HEK293 (cell line): ENCODE results near the gene ADPRHL1.

ENCODE experiments used
- IKZF3 ChIP-seq: fragments of 450-650 bp; IDR thresholded peaks from 2 replicates; pipeline ENCODE4 v1.5.0; 2018; ENCODE audit warnings: missing biosample characterization, mild to moderate bottlenecking, missing genetic modification characterization, moderate library complexity
- KLF16 ChIP-seq: fragments of 450-650 bp; formaldehyde crosslinking; IDR thresholded peaks from 2 replicates; pipeline ENCODE4 v1.5.1; 2017; ENCODE audit warnings: missing biosample characterization, missing genetic modification characterization
- KLF8 ChIP-seq: fragments of 450-650 bp; formaldehyde crosslinking; IDR thresholded peaks from 2 replicates; pipeline ENCODE4 v1.5.1; 2016; ENCODE audit warnings: missing biosample characterization, missing genetic modification characterization
- TCF7L2 ChIP-seq: IDR thresholded peaks from 2 replicates; pipeline ENCODE4 v1.6.1; 2011; ENCODE audit warnings: low read depth, mild to moderate bottlenecking, inconsistent platforms, low read length, moderate library complexity, borderline replicate concordance
- ZBTB17 ChIP-seq: fragments of 450-650 bp; formaldehyde crosslinking; IDR thresholded peaks from 2 replicates; pipeline ENCODE4 v1.5.1; 2016; ENCODE audit warnings: missing biosample characterization, missing genetic modification characterization
- ZBTB8A ChIP-seq: fragments of 450-650 bp; formaldehyde crosslinking; IDR thresholded peaks from 2 replicates; pipeline ENCODE4 v1.5.1; 2016; ENCODE audit warnings: missing biosample characterization, missing genetic modification characterization
- ZFP37 ChIP-seq: fragments of 450-650 bp; formaldehyde crosslinking; IDR thresholded peaks from 2 replicates; pipeline ENCODE4 v1.5.1; 2016; ENCODE audit warnings: missing biosample characterization, missing genetic modification characterization
- ZNF112 ChIP-seq: fragments of 450-650 bp; formaldehyde crosslinking; IDR thresholded peaks from 2 replicates; pipeline ENCODE4 v1.5.0; 2017; ENCODE audit warnings: missing biosample characterization, missing genetic modification characterization
- ZNF138 ChIP-seq: fragments of 450-650 bp; formaldehyde crosslinking; IDR thresholded peaks from 2 replicates; pipeline ENCODE4 v1.5.1; 2016; ENCODE audit warnings: missing biosample characterization, missing genetic modification characterization, borderline replicate concordance
- ZNF169 ChIP-seq: fragments of 450-650 bp; formaldehyde crosslinking; IDR thresholded peaks from 2 replicates; pipeline ENCODE4 v1.5.1; 2016; ENCODE audit warnings: missing biosample characterization, missing genetic modification characterization
- ZNF202 ChIP-seq: fragments of 450-650 bp; formaldehyde crosslinking; IDR thresholded peaks from 2 replicates; pipeline ENCODE4 v1.5.1; 2016; ENCODE audit warnings: missing biosample characterization, missing genetic modification characterization, borderline replicate concordance
- ZNF214 ChIP-seq: fragments of 450-650 bp; formaldehyde crosslinking; IDR thresholded peaks from 2 replicates; pipeline ENCODE4 v1.5.1; 2017; ENCODE audit warnings: missing biosample characterization, mild to moderate bottlenecking, missing genetic modification characterization, borderline replicate concordance
- ZNF23 ChIP-seq: fragments of 450-650 bp; formaldehyde crosslinking; IDR thresholded peaks from 2 replicates; pipeline ENCODE4 v1.5.1; 2016; ENCODE audit warnings: missing biosample characterization, missing genetic modification characterization, borderline replicate concordance
- ZNF350 ChIP-seq: fragments of 450-650 bp; formaldehyde crosslinking; IDR thresholded peaks from 2 replicates; pipeline ENCODE4 v1.5.0; 2017; ENCODE audit warnings: missing biosample characterization, mild to moderate bottlenecking, missing genetic modification characterization
- ZNF473 ChIP-seq: fragments of 450-650 bp; formaldehyde crosslinking; IDR thresholded peaks from 2 replicates; pipeline ENCODE4 v1.5.1; 2017; ENCODE audit warnings: missing biosample characterization, missing genetic modification characterization
- ZNF560 ChIP-seq: fragments of 450-650 bp; formaldehyde crosslinking; IDR thresholded peaks from 2 replicates; pipeline ENCODE4 v1.5.1; 2017; ENCODE audit warnings: missing biosample characterization, missing genetic modification characterization, borderline replicate concordance
- ZNF658 ChIP-seq: fragments of 450-650 bp; formaldehyde crosslinking; IDR thresholded peaks from 2 replicates; pipeline ENCODE4; 2016; ENCODE audit warnings: missing biosample characterization, missing genetic modification characterization
- ZNF777 ChIP-seq: fragments of 450-650 bp; formaldehyde crosslinking; IDR thresholded peaks from 2 replicates; pipeline ENCODE4 v1.5.1; 2017; ENCODE audit warnings: missing biosample characterization, missing genetic modification characterization, borderline replicate concordance
- ZNF792 ChIP-seq: fragments of 450-650 bp; formaldehyde crosslinking; IDR thresholded peaks from 2 replicates; pipeline ENCODE4 v1.5.1; 2016; ENCODE audit warnings: missing biosample characterization, missing genetic modification characterization
- ZSCAN23 ChIP-seq: fragments of 450-650 bp; formaldehyde crosslinking; IDR thresholded peaks from 2 replicates; pipeline ENCODE4 v1.5.1; 2016; ENCODE audit warnings: missing biosample characterization, missing genetic modification characterization
- TF ChIP-seq, protein P1 (sequence below): fragments of 450-650 bp; formaldehyde crosslinking; IDR thresholded peaks from 2 replicates; pipeline ENCODE4 v1.5.1; 2017; ENCODE audit warnings: missing biosample characterization, mild to moderate bottlenecking, missing genetic modification characterization, moderate library complexity
- TF ChIP-seq, protein P2 (sequence below): fragments of 450-650 bp; formaldehyde crosslinking; IDR thresholded peaks from 2 replicates; pipeline ENCODE4 v1.5.1; 2016; ENCODE audit warnings: missing biosample characterization, missing genetic modification characterization
- TF ChIP-seq, protein P3 (sequence below): fragments of 450-650 bp; formaldehyde crosslinking; conservative IDR thresholded peaks from 2 replicates; pipeline ENCODE4 v1.5.1; 2016; ENCODE audit warnings: low read depth, missing biosample characterization, missing genetic modification characterization
- TF ChIP-seq, protein P4 (sequence below): fragments of 450-650 bp; formaldehyde crosslinking; IDR thresholded peaks from 2 replicates; pipeline ENCODE4 v1.5.1; 2017; ENCODE audit warnings: missing biosample characterization, missing genetic modification characterization
- TF ChIP-seq, protein P5 (sequence below): fragments of 450-650 bp; formaldehyde crosslinking; IDR thresholded peaks from 2 replicates; pipeline ENCODE4 v1.5.1; 2016; ENCODE audit warnings: missing biosample characterization, missing genetic modification characterization
- TF ChIP-seq, protein P6 (sequence below): fragments of 450-650 bp; formaldehyde crosslinking; IDR thresholded peaks from 2 replicates; pipeline ENCODE4 v1.5.1; 2016; ENCODE audit warnings: missing biosample characterization, missing genetic modification characterization

ADPRHL1 gene

DNA sequence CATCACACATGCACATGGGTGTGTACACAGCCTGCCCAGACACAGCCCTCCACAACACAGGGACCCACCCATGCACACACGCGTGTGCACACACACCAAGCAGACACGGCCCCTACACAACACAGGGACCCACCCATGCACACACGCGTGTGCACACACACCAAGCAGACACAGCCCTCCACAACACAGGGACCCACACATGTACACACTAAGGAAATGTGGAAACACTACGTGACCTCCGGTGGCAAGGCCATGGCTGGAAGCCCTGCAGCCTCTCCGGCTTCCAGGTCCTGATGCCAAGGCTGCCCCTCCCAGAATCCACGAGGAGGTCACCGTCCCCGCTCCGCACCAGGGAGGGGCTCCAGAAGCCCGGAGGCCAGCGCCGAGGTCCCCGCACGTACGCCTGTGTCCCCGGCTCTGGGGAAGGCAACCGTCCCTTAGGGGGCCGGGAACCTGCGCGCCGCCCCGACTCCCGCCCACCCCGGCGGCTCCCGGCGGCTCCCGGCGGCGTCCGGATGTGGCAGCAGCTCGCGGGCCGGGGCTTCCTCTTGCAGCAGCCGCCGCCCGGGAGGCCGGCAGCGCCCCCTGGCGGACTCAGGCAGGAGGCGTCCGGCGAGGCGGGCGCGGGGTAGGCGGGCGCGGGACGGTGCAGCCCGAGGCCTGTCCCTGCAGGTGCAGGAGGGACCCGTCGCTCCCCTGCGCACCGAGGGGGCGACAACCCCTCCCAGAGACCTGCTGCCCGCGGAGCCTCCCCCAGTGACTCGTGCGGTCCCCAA is 59.5 kb downstream of the ADPRHL1 start (continued):
- TF ChIP-seq, protein P1, sequence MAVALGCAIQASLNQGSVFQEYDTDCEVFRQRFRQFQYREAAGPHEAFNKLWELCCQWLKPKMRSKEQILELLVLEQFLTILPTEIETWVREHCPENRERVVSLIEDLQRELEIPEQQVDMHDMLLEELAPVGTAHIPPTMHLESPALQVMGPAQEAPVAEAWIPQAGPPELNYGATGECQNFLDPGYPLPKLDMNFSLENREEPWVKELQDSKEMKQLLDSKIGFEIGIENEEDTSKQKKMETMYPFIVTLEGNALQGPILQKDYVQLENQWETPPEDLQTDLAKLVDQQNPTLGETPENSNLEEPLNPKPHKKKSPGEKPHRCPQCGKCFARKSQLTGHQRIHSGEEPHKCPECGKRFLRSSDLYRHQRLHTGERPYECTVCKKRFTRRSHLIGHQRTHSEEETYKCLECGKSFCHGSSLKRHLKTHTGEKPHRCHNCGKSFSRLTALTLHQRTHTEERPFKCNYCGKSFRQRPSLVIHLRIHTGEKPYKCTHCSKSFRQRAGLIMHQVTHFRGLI (tag by site-specific recombination) = no peak
- TF ChIP-seq ZBTB8A (peak; percentile 84), ZNF138 (no peak), ZNF560 (tag by site-specific recombination) (no peak), ZNF658 (tag by site-specific recombination) (no peak), ZNF23 (tag by site-specific recombination) (no peak), TCF7L2 (no peak), ZNF792 (tag by site-specific recombination) (no peak), IKZF3 (peak; percentile 52), ZNF202 (tag by site-specific recombination) (no peak), ZNF777 (tag by site-specific recombination) (no peak), ZNF473 (tag by site-specific recombination) (no peak), ZBTB17 (tag by site-specific recombination) (no peak), ZNF169 (tag by site-specific recombination) (no peak), KLF8 (no peak), ZNF214 (tag by site-specific recombination) (no peak), ZSCAN23 (no peak), KLF16 (no peak), ZNF112 (tag by site-specific recombination) (no peak), ZNF350 (tag by site-specific recombination) (no peak), ZFP37 (tag by site-specific recombination) (no peak)
- TF ChIP-seq, protein P2, sequence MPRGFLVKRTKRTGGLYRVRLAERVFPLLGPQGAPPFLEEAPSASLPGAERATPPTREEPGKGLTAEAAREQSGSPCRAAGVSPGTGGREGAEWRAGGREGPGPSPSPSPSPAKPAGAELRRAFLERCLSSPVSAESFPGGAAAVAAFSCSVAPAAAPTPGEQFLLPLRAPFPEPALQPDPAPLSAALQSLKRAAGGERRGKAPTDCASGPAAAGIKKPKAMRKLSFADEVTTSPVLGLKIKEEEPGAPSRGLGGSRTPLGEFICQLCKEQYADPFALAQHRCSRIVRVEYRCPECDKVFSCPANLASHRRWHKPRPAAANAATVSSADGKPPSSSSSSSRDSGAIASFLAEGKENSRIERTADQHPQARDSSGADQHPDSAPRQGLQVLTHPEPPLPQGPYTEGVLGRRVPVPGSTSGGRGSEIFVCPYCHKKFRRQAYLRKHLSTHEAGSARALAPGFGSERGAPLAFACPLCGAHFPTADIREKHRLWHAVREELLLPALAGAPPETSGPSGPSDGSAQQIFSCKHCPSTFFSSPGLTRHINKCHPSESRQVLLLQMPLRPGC (tag by site-specific recombination) = 0 out of 2 replicates have a peak, but pooled peaks have one; percentile 12
- TF ChIP-seq, protein P3, sequence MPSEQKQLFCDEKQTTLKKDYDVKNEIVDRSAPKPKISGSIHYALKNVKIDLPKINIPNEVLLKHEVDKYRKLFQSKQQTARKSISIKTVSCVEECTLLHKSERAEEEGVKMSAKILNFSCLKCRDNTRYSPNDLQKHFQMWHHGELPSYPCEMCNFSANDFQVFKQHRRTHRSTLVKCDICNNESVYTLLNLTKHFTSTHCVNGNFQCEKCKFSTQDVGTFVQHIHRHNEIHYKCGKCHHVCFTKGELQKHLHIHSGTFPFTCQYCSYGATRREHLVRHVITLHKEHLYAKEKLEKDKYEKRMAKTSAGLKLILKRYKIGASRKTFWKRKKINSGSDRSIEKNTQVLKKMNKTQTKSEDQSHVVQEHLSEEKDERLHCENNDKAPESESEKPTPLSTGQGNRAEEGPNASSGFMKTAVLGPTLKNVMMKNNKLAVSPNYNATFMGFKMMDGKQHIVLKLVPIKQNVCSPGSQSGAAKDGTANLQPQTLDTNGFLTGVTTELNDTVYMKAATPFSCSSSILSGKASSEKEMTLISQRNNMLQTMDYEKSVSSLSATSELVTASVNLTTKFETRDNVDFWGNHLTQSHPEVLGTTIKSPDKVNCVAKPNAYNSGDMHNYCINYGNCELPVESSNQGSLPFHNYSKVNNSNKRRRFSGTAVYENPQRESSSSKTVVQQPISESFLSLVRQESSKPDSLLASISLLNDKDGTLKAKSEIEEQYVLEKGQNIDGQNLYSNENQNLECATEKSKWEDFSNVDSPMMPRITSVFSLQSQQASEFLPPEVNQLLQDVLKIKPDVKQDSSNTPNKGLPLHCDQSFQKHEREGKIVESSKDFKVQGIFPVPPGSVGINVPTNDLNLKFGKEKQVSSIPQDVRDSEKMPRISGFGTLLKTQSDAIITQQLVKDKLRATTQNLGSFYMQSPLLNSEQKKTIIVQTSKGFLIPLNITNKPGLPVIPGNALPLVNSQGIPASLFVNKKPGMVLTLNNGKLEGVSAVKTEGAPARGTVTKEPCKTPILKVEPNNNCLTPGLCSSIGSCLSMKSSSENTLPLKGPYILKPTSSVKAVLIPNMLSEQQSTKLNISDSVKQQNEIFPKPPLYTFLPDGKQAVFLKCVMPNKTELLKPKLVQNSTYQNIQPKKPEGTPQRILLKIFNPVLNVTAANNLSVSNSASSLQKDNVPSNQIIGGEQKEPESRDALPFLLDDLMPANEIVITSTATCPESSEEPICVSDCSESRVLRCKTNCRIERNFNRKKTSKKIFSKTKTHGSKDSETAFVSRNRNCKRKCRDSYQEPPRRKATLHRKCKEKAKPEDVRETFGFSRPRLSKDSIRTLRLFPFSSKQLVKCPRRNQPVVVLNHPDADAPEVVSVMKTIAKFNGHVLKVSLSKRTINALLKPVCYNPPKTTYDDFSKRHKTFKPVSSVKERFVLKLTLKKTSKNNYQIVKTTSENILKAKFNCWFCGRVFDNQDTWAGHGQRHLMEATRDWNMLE (tag by site-specific recombination) = no peak
- TF ChIP-seq, protein P4, sequence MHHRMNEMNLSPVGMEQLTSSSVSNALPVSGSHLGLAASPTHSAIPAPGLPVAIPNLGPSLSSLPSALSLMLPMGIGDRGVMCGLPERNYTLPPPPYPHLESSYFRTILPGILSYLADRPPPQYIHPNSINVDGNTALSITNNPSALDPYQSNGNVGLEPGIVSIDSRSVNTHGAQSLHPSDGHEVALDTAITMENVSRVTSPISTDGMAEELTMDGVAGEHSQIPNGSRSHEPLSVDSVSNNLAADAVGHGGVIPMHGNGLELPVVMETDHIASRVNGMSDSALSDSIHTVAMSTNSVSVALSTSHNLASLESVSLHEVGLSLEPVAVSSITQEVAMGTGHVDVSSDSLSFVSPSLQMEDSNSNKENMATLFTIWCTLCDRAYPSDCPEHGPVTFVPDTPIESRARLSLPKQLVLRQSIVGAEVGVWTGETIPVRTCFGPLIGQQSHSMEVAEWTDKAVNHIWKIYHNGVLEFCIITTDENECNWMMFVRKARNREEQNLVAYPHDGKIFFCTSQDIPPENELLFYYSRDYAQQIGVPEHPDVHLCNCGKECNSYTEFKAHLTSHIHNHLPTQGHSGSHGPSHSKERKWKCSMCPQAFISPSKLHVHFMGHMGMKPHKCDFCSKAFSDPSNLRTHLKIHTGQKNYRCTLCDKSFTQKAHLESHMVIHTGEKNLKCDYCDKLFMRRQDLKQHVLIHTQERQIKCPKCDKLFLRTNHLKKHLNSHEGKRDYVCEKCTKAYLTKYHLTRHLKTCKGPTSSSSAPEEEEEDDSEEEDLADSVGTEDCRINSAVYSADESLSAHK (tag by site-specific recombination) = no peak
- TF ChIP-seq, protein P5, sequence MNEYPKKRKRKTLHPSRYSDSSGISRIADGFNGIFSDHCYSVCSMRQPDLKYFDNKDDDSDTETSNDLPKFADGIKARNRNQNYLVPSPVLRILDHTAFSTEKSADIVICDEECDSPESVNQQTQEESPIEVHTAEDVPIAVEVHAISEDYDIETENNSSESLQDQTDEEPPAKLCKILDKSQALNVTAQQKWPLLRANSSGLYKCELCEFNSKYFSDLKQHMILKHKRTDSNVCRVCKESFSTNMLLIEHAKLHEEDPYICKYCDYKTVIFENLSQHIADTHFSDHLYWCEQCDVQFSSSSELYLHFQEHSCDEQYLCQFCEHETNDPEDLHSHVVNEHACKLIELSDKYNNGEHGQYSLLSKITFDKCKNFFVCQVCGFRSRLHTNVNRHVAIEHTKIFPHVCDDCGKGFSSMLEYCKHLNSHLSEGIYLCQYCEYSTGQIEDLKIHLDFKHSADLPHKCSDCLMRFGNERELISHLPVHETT (tag by site-specific recombination) = no peak
- TF ChIP-seq, protein P6, sequence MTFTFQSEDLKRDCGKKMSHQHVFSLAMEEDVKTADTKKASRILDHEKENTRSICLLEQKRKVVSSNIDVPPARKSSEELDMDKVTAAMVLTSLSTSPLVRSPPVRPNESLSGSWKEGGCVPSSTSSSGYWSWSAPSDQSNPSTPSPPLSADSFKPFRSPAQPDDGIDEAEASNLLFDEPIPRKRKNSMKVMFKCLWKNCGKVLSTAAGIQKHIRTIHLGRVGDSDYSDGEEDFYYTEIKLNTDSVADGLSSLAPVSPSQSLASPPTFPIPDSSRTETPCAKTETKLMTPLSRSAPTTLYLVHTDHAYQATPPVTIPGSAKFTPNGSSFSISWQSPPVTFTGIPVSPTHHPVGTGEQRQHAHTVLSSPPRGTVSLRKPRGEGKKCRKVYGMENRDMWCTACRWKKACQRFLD = no peak
